Measurements from ENCODE around the gene CFAP410.

DNA sequence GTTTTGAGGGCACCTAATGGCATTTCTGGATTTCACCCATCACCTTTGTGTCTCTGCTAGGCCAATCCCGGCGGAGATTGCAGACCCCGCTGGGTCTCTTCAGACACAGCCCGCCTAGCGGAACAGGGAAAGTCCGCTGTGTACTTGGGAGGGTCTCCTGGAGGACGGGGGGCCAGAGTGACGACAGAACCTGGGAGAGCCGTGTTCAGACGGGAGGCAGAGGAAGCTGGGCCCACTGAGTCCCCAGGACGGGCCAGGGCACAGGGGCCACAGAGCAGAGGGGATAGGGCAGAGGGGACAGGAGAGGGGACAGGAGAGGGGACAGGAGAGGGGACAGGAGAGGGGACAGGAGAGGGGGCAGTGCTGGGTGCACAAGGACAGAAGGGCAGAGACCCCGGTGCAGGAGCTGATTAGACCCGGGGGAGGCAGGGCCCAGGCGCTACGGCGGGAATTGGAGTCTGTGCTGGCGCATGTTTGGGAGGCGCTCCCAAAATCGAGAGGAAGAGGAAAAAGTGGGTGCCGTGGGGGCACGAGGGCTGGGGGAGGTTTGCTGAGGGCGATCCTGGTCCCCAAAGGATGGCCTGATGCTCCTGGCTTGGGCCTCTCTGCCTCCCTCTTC, 26.9 kb upstream of the CFAP410 start:
- TF ChIP-seq, protein P1, sequence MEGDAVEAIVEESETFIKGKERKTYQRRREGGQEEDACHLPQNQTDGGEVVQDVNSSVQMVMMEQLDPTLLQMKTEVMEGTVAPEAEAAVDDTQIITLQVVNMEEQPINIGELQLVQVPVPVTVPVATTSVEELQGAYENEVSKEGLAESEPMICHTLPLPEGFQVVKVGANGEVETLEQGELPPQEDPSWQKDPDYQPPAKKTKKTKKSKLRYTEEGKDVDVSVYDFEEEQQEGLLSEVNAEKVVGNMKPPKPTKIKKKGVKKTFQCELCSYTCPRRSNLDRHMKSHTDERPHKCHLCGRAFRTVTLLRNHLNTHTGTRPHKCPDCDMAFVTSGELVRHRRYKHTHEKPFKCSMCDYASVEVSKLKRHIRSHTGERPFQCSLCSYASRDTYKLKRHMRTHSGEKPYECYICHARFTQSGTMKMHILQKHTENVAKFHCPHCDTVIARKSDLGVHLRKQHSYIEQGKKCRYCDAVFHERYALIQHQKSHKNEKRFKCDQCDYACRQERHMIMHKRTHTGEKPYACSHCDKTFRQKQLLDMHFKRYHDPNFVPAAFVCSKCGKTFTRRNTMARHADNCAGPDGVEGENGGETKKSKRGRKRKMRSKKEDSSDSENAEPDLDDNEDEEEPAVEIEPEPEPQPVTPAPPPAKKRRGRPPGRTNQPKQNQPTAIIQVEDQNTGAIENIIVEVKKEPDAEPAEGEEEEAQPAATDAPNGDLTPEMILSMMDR (conservative IDR thresholded peaks at IDR 0.05 in 1 of 2, IDR thresholded peaks at IDR 0.05 in 1 of 2; ENCODE audit: extremely low read depth in 1 of 2, insufficient read depth in 1 of 2, low read depth in 1 of 2, low read length in 2 of 2) = no peak
- no peak for TF ChIP-seq EZH2 (IDR thresholded peaks at IDR 0.05; ENCODE audit: borderline replicate concordance, low read length)
